Left lung (tissue), 10 donors: ENCODE results near the gene TXNDC5. TPM values are rescaled to one million over a fixed set of nuclear protein-coding genes. Genes with fewer than 3 reads are reported as not detected.

Experiments
- ATAC-seq: fragments of 200-7000 bp; cut with Tn5 transposase; one replicate; pipeline ENCODE4 v1.9.1; 2020; ENCODE audit warnings: moderate library complexity
- DNase-seq, 4 donors: peaks; one replicate each; pipeline ENCODE4 v3.0.0-alpha.2; 2013 to 2020
- H3K27ac ChIP-seq, 2 donors: fragments of 200-600 bp; sonication (generic) in 1 of 2; one replicate each; pipeline versions ENCODE4 v1.5.0 to v1.8.0; 2020 to 2021
- H3K27me3 ChIP-seq, 2 donors: fragments of 200-600 bp; sonication (generic) in 1 of 2; one replicate each; pipeline versions ENCODE4 v1.5.0 to v1.8.0; 2020 to 2021
- H3K36me3 ChIP-seq, 2 donors: fragments of 200-600 bp; sonication (generic) in 1 of 2; one replicate each; pipeline versions ENCODE4 v1.5.0 to v1.8.0; 2020 to 2021
- H3K4me1 ChIP-seq, 2 donors: fragments of 200-600 bp; one replicate each; pipeline ENCODE4 v1.8.0; 2021
- H3K4me3 ChIP-seq, 2 donors: fragments of 200-600 bp; sonication (generic) in 1 of 2; one replicate each; pipeline versions ENCODE4 v1.5.0 to v1.8.0; 2020 to 2021; ENCODE audit warnings: mild to moderate bottlenecking in 1 of 2
- H3K9me3 ChIP-seq, 2 donors: fragments of 200-600 bp; sonication (generic) in 1 of 2; one replicate each; pipeline versions ENCODE4 v1.5.0 to v1.8.0; 2020 to 2021
- intact Hi-C, 2 donors: fragments of 100-400 bp; cut with DNase I; formaldehyde crosslinking; loops; one replicate each; pipeline versions ENCODE4 v1.11.2 to v1.14.2; 2022
- polyA plus RNA-seq, 6 donors: library from polyadenylated mRNA; unstranded; fragments of 120-200 nt; gene quantifications; one replicate each; pipeline ENCODE4 v1.2.1, GENCODE V29; 2013; ENCODE audit not compliant: insufficient read length in 6 of 6
- total RNA-seq, 2 donors: library from RNA; stranded (reverse); fragmentation: NEBNext Ultra II Directional; extraction: Animal tissue kit (Norgen Biotek cat#: 25700); gene quantifications; one replicate each; pipeline ENCODE4 v1.2.1, GENCODE V29; 2021
- TF ChIP-seq, protein P1 (sequence below), 2 donors: fragments of 200-600 bp; sonication (generic) in 1 of 2; IDR thresholded peaks; one replicate each; pipeline versions ENCODE4 v1.5.0 to v1.8.0; 2021; ENCODE audit warnings: antibody characterized with exemption in 2 of 2
- donor health status: DM: no; HTN: yes; CAD: no.
- donor health status: DM: no; HTN: no; CAD: no.

The TXNDC5 gene
- total and polyA plus RNA-seq, 8 donors = 93.2 to 224 (median 115) TPM

DNA sequence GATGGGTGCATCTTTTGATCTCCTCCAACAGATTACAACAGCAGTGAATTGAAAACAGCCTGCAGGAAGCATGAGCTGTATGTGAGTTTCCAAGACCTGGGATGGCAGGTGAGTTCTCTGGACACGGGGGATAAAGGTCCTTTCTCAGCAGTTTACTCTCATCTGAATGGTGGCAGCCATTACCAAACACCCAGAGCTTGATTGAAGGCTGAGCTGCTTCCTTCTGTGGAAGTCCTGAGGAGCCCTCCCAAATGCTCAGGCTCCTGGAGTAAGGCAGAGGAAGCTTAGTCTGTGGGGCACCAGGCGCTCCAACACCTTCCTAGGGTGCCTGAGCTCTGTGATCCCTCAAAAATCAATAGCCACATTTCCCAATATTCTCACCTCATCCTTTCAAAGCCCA is 31.5 kb downstream of the TXNDC5 start:
- intact Hi-C loops = no loop called here
- no peak overlapping the region for H3K27ac ChIP-seq
- peaks cover 0 to 47% of the 10 kb centered on the region in 2 donors for H3K36me3 ChIP-seq
- H3K27me3 ChIP-seq = no peaks in the 10 kb centered on the region
- TF ChIP-seq, protein P1, sequence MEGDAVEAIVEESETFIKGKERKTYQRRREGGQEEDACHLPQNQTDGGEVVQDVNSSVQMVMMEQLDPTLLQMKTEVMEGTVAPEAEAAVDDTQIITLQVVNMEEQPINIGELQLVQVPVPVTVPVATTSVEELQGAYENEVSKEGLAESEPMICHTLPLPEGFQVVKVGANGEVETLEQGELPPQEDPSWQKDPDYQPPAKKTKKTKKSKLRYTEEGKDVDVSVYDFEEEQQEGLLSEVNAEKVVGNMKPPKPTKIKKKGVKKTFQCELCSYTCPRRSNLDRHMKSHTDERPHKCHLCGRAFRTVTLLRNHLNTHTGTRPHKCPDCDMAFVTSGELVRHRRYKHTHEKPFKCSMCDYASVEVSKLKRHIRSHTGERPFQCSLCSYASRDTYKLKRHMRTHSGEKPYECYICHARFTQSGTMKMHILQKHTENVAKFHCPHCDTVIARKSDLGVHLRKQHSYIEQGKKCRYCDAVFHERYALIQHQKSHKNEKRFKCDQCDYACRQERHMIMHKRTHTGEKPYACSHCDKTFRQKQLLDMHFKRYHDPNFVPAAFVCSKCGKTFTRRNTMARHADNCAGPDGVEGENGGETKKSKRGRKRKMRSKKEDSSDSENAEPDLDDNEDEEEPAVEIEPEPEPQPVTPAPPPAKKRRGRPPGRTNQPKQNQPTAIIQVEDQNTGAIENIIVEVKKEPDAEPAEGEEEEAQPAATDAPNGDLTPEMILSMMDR (IDR thresholded peaks at IDR 0.05) = no peak
- no peak overlapping the region for H3K4me3 ChIP-seq
- ATAC-seq = no peak
- H3K9me3 ChIP-seq = no peaks in the 10 kb centered on the region
- no peaks in the 10 kb centered on the region for H3K4me1 ChIP-seq
- DNase-seq = no peak

DNA sequence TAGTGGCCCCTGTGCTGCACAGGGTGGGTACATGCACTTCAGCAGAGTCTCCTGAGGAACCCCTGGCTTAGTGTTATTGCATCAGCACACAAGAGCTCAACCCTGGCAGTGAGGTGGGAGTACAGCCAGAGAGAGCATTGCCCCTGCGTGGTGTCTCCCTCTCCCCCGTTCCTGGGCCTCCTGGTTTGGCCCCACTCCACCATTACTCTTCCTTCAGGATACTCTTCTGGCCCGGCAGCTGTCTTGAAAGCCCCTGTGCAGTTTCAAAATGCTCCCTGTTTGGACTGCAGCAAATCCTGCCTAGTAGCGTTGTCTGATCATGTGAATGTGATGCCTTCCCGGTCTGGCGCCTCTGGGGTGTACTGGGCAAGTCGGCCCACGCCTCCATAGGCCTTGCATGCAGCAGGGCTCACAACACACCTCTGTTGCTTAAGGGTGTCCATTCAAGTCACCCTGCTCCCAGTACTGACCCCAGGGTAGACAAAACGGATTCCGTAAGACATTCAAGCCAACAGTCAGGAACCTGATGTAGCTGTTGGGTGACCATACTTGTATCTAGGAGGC is 32.1 kb downstream of the TXNDC5 start:
- Histone ChIP-seq H3K27me3 (no peaks in the 10 kb centered on the region), H3K4me1 (no peaks in the 10 kb centered on the region), H3K36me3 (peaks cover 0 to 41% of the 10 kb centered on the region in 2 donors), H3K4me3 (no peak overlapping the region), H3K27ac (no peak overlapping the region), H3K9me3 (peaks cover 0 to 3% of the 10 kb centered on the region in 2 donors)
- TF ChIP-seq, protein P1 (IDR thresholded peaks at IDR 0.05) = no peak
- ATAC-seq (no peak), DNase-seq (no peak)
- intact Hi-C loops = no loop called here

DNA sequence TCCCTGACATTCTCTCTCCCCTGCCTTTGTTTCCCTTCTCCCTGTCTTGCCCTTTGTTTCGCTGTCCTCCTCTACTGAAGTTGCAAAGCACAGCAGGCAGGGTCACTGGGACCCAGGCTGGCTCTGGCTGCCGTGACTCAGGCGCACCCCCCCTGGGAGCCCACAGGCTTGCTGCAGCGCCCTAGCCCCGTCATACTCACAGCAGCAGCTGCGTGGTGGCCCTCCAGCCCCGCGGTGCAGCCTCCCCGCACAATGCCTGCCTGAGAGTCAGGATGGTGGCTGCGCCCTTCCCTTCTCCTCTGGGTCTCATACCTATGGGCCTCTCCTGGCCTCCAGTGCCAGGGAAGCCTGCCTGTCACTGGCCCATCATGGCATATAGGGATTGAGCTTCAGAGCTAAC is 41.7 kb downstream of the TXNDC5 start:
- TF ChIP-seq, protein P1 (IDR thresholded peaks at IDR 0.05) = no peak
- no peaks in the 10 kb centered on the region for H3K36me3 ChIP-seq
- no peak for ATAC-seq
- H3K27ac ChIP-seq = no peak overlapping the region
- DNase-seq = no peak
- no peak overlapping the region for H3K4me3 ChIP-seq
- H3K9me3 ChIP-seq = peaks cover 0 to 10% of the 10 kb centered on the region in 2 donors
- no peaks in the 10 kb centered on the region for H3K4me1 ChIP-seq
- intact Hi-C loops = no loop called here
- H3K27me3 ChIP-seq = no peaks in the 10 kb centered on the region

DNA sequence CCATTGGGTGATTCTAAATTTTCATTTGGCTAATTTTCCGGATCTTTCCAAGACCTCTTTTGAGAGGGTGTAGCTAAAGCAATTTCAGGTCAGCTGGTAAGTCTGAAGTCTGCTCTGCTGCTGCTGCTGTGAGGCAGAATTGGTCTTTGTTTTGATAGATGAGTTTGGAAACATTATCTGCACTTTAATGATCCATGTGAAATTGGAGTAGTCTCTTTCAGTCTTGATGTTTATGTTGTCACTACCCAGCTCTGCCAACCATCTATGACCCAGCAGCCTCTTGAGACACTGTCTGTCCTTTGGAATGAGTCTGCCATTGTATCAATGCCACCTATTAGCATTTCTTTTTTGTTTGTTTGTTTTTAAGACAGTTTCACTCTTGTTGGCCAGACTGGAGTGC is 44.1 kb downstream of the TXNDC5 start:
- ATAC-seq (no peak), DNase-seq (no peak)
- Histone ChIP-seq H3K9me3 (no peaks in the 10 kb centered on the region), H3K27ac (no peak overlapping the region), H3K4me1 (no peaks in the 10 kb centered on the region), H3K4me3 (no peak overlapping the region), H3K36me3 (no peaks in the 10 kb centered on the region), H3K27me3 (no peaks in the 10 kb centered on the region)
- intact Hi-C loops = no loop called here
- TF ChIP-seq, protein P1 (IDR thresholded peaks at IDR 0.05) = no peak

DNA sequence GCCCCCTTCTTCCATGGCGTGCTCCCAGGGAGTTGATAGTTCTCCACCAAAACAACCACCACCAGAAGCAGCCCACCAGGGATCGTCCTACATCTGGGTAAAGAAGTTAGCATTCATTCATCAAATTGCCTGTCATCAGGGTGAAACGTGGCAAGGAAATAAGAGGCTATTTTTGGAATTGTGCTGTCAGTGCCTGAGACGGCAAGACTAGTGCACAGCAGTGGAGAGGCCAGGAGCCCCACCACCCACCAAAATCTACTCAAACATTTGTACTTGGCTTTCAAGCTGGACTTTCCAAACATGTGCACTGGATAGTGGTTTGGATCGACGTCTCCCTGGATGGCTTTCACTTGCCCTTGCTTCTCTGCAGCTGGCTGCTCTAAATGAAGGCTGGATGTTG is 44.8 kb downstream of the TXNDC5 start:
- no peaks in the 10 kb centered on the region for H3K27me3 ChIP-seq
- TF ChIP-seq, protein P1 (IDR thresholded peaks at IDR 0.05) = no peak
- intact Hi-C loops = no loop called here
- no peaks in the 10 kb centered on the region for H3K9me3 ChIP-seq
- no peaks in the 10 kb centered on the region for H3K36me3 ChIP-seq
- ATAC-seq (no peak), DNase-seq (no peak)
- no peaks in the 10 kb centered on the region for H3K4me1 ChIP-seq
- no peak overlapping the region for H3K4me3 ChIP-seq
- no peak overlapping the region for H3K27ac ChIP-seq
